ENCODE measurements around the gene MYO1D.

MYO1D gene

DNA sequence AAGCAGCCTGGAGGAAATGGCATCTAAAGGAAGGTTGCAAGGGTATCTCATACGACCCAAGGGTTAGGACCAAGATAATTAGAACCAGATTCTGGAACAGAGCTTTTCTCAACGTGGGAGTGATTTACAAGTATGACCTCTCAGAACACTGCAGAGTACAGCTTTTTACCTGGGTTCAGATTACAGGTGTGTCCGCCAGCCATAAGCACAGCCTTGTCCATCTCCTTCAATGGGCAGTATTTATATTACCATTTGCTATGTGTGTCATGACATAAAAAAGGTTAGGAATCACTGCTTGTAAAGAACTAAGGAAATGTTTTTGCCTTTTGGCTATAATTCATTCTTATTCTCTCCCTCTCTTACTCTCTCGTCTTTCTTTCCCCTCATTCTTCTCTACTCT lies 36.7 kb downstream of the MYO1D start:
- TF ChIP-seq, protein P1, sequence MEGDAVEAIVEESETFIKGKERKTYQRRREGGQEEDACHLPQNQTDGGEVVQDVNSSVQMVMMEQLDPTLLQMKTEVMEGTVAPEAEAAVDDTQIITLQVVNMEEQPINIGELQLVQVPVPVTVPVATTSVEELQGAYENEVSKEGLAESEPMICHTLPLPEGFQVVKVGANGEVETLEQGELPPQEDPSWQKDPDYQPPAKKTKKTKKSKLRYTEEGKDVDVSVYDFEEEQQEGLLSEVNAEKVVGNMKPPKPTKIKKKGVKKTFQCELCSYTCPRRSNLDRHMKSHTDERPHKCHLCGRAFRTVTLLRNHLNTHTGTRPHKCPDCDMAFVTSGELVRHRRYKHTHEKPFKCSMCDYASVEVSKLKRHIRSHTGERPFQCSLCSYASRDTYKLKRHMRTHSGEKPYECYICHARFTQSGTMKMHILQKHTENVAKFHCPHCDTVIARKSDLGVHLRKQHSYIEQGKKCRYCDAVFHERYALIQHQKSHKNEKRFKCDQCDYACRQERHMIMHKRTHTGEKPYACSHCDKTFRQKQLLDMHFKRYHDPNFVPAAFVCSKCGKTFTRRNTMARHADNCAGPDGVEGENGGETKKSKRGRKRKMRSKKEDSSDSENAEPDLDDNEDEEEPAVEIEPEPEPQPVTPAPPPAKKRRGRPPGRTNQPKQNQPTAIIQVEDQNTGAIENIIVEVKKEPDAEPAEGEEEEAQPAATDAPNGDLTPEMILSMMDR (IDR thresholded peaks at IDR 0.05; ENCODE audit: insufficient read depth, low read length, missing control alignments): no peak

DNA sequence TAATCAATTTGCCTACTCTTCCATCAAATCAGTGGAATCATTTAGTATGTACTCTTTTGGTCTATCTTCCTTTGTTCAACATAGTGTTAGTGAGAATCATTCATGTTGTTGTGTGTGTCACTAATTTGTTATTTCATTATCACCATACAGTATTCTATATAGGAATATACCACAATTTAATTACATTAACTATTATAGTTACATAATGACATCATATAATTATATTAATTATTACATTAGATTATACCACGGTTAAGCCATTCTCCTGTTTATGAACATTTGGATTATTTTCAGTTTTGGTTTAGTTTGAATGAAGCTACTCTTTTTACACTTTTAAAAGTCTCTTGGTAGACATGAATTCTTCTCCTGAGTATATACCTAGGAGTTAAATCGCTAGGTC lies 40.4 kb downstream of the MYO1D start:
- ChIA-PET POLR2A (no interaction called here), CTCF (interaction anchor here (1.7 kb wide), 1 partner anchor 54 kb away, joined by 4 read pairs; no protein-coding TSS in a partner anchor)
- no peak overlapping the region for H3K4me3 ChIP-seq (ENCODE audit: low read depth, low read length)
- TF ChIP-seq, protein P1 (IDR thresholded peaks at IDR 0.05; ENCODE audit: insufficient read depth, low read length, missing control alignments): no peak
- DNase-seq (ENCODE audit: low read depth, low spot score): no peak

More for the DNA sequence above, 36.7 kb downstream of the MYO1D start:
- ChIA-PET CTCF (interaction anchor here (2.1 kb wide), 1 partner anchor 37 kb away, joined by 5 read pairs; the partner anchor contains the start of gene MYO1D), POLR2A (no interaction called here)
- no peak for DNase-seq (ENCODE audit: low read depth, low spot score)
- H3K4me3 ChIP-seq (ENCODE audit: low read depth, low read length): no peak overlapping the region

DNA sequence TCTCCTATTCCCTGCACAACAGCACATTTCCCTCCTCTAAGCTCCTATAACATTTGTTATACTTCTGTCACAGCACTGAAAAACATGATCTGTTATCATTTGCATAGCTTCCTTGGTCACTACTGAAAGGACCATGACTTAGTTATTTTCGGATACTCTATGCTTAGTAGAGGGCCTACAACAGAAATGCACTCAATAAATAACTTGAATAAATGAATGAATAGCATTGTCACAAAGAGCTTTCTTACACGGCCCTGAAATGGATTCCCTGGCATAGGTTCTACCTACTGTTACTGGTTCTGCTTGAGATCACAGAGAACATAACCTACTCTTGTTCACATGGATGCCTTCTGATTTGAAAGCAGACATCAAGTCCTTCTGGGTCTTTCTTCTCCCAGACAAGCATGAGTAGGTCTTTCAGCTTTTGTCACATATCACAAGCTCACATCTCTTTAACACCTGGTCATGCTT lies 41.6 kb downstream of the MYO1D start:
- DNase-seq (ENCODE audit: low read depth, low spot score): no peak
- TF ChIP-seq, protein P1 (IDR thresholded peaks at IDR 0.05; ENCODE audit: insufficient read depth, low read length, missing control alignments): no peak
- POLR2A ChIA-PET: no interaction called here
- CTCF ChIA-PET: interaction anchor here (1.7 to 2.3 kb wide), 2 partner anchors 42 to 52 kb away, joined by 4 to 9 read pairs; partner anchors contain the start of gene MYO1D
- H3K4me3 ChIP-seq (ENCODE audit: low read depth, low read length): no peak overlapping the region

DNA sequence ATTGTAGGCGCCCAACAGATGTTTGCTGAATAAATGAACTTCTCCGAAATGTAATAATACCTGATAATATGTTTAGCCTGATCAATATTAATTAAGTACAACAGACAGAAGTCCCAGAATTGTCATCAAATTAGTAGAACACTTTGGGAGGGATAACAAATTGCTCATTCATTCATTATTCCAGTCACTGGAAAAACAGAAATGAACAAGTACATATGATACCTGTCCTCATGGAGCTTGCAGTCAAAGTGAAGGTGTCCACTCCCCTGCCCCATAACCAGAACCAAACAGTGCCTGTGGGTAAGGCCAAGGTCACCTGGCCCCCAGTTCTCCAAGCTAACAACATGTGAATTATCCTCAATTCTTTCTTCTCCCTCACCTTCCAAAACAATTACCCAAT lies 42.8 kb downstream of the MYO1D start:
- no peak overlapping the region for H3K4me3 ChIP-seq (ENCODE audit: low read depth, low read length)
- DNase-seq (ENCODE audit: low read depth, low spot score): no peak
- ChIA-PET CTCF (interaction anchor here (2.3 kb wide), 1 partner anchor 43 kb away, joined by 9 read pairs; the partner anchor contains the start of gene MYO1D), POLR2A (no interaction called here)
- TF ChIP-seq, protein P1 (IDR thresholded peaks at IDR 0.05; ENCODE audit: insufficient read depth, low read length, missing control alignments): no peak

DNA sequence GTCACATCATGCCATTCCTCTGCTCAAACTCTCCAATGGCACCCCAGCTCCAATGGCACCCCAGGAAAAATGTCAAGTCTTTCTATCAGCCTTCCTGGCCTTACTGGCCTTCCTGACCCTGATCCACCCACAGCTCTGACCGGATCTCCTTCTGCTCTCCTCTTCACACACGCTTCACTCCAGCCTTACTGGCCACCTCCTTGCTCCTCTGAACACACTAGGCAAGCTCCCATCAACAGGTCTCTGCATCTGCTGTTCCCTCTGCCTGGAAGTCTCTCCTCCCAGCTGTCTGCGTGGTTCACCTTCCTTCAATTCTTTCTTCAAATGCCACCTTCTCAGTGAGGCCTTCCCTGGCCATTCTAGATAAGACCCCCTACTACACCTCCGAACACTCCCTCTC lies 43.4 kb downstream of the MYO1D start:
- POLR2A ChIA-PET: no interaction called here
- CTCF ChIA-PET: no interaction called here
- no peak overlapping the region for H3K4me3 ChIP-seq (ENCODE audit: low read depth, low read length)
- no peak for DNase-seq (ENCODE audit: low read depth, low spot score)
- TF ChIP-seq, protein P1 (IDR thresholded peaks at IDR 0.05; ENCODE audit: insufficient read depth, low read length, missing control alignments): no peak

DNA sequence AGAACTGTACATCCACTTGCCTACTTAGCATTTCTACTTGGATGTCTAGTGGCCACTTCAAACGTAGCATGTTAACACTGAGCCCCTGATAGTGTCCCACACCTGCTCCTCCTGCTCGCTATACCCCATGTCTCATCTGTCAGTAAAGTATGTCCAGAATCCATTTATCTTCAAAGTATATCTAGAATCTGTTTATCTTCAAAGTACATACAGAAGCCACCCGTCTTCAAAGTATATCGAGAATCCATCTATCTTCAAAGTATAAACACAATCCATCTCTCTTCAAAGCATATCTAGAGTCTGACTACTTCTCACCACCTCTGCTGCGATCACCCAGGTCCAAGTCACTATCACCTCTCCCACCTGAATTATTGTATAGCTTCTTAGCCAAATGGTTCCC lies 43.8 kb downstream of the MYO1D start:
- DNase-seq (ENCODE audit: low read depth, low spot score): no peak
- ChIA-PET CTCF (no interaction called here), POLR2A (no interaction called here)
- H3K4me3 ChIP-seq (ENCODE audit: low read depth, low read length): no peak overlapping the region
- TF ChIP-seq, protein P1 (IDR thresholded peaks at IDR 0.05; ENCODE audit: insufficient read depth, low read length, missing control alignments): no peak

All from AG04449 (cell line).